GM12878 (cell line): ENCODE data around the gene LHFPL3. TPM values are rescaled to one million over a fixed set of nuclear protein-coding genes. Genes with fewer than 3 reads are reported as not detected.

Experiments used
- ATAC-seq: fragments of 200-7000 bp; cut with Tn5 transposase; 3 replicates; pipeline ENCODE4 v1.9.1; 2020; ENCODE audit warnings: mild to moderate bottlenecking, moderate library complexity
- BruUV-seq: library from RNA; stranded (reverse); fragments of 400-500 nt; replicated peaks from 2 replicates; lab custom pipeline; 2021; lab: Mats Ljungman, UMichigan
- CTCF ChIA-PET: fragments of 300-600 bp; sonication (Branson Sonifier 250); formaldehyde crosslinking; extraction: SDS; loops from one replicate; lab custom pipeline; 2021; ENCODE audit warnings: inconsistent platforms; lab: Yijun Ruan, JAX
- POLR2A ChIA-PET: fragments of 350-600 bp; formaldehyde crosslinking; extraction: SDS; loops from one replicate; lab custom pipeline; 2021; ENCODE audit warnings: inconsistent platforms; lab: Charles Lee
- RAD21 ChIA-PET: fragments of 300-600 bp; sonication (Branson Sonifier 250); formaldehyde crosslinking; loops from one replicate; lab custom pipeline; 2023; ENCODE audit warnings: antibody characterized with exemption; ENCODE audit not compliant: unreplicated experiment; lab: Charles Lee
- SMC1A ChIA-PET: fragments of 300-600 bp; sonication (Branson Sonifier 250); formaldehyde crosslinking; loops from one replicate; lab custom pipeline; 2023; ENCODE audit not compliant: unreplicated experiment, uncharacterized antibody; lab: Charles Lee
- DNase-seq: peaks from one replicate; pipeline ENCODE4 v3.0.0-alpha.2; 2011; ENCODE audit warnings: low read depth, low spot score
- FAIRE-seq: peaks from 3 replicates; lab custom pipeline; 2011; peaks lifted over from hg19 to GRCh38; lab: Jason Lieb, UNC
- H2AFZ ChIP-seq: 2 replicates; pipeline ENCODE4 v1.6.0; 2011; ENCODE audit warnings: low read depth, low read length, control low read depth; ENCODE audit not compliant: control insufficient read depth
- H3K27ac ChIP-seq: 2 replicates; pipeline ENCODE4 v1.5.1; 2011; ENCODE audit warnings: control low read depth; ENCODE audit not compliant: control insufficient read depth, insufficient read depth
- H3K27me3 ChIP-seq, 2 experiments: replicated peaks in 1 of 2; 2 replicates each; pipeline versions ENCODE4 v1.6.0 to v1.6.1; 2011; ENCODE audit warnings: low read length in 1 of 2; ENCODE audit not compliant: control insufficient read depth in 2 of 2, insufficient read depth in 2 of 2
- H3K36me3 ChIP-seq, 2 experiments: 2 replicates each; pipeline ENCODE4 v1.5.1; 2011; ENCODE audit warnings: low read length in 1 of 2; ENCODE audit not compliant: control insufficient read depth in 2 of 2, insufficient read depth in 2 of 2
- H3K4me1 ChIP-seq: 2 replicates; pipeline ENCODE4 v1.6.1; 2011; ENCODE audit warnings: mild to moderate bottlenecking, low read length, moderate library complexity, mixed read lengths; ENCODE audit not compliant: control insufficient read depth, insufficient read depth
- H3K4me2 ChIP-seq: 2 replicates; pipeline ENCODE4 v1.6.0; 2011; ENCODE audit warnings: control low read depth; ENCODE audit not compliant: control insufficient read depth, insufficient read depth
- H3K4me3 ChIP-seq: fragments of 200-600 bp; sonication (generic); 2 replicates; pipeline ENCODE4 v1.5.1; 2016
- H3K79me2 ChIP-seq: 2 replicates; pipeline ENCODE4 v1.6.0; 2011; ENCODE audit warnings: low read length; ENCODE audit not compliant: control insufficient read depth, insufficient read depth
- H3K9ac ChIP-seq: 2 replicates; pipeline ENCODE4 v1.8.0; 2011; ENCODE audit warnings: low read length, control low read depth, mixed read lengths; ENCODE audit not compliant: control insufficient read depth, insufficient read depth
- H3K9me3 ChIP-seq: replicated peaks from 3 replicates; pipeline ENCODE4 v1.5.1; 2011; ENCODE audit warnings: mild to moderate bottlenecking, low read length; ENCODE audit not compliant: control insufficient read depth, insufficient read depth
- H4K20me1 ChIP-seq: 2 replicates; pipeline ENCODE4 v1.6.0; 2011; ENCODE audit not compliant: control insufficient read depth, insufficient read depth
- MTA2 ChIP-seq: fragments of 450-650 bp; IDR thresholded peaks from 2 replicates; pipeline ENCODE4 v1.6.1; 2016; ENCODE audit warnings: low read depth, mild to moderate bottlenecking, moderate library complexity
- WGBS: methylation state at CpG from one replicate; pipeline ENCODE4 v1.1.6; 2016; ENCODE audit warnings: low lambda C conversion rate; ENCODE audit not compliant: insufficient replicate concordance, insufficient coverage; ENCODE audit errors: missing lambda C conversion rate; 5-methylcytosine and 5-hydroxymethylcytosine counted together
- in situ Hi-C: fragments of 300-500 bp; cut with MboI; formaldehyde crosslinking; loops from 9 replicates; pipeline ENCODE4 v1.14.3; 2018; ENCODE audit warnings: mixed read lengths
- intact Hi-C: fragments of 100-400 bp; cut with micrococcal nuclease; formaldehyde crosslinking; loops from one replicate; pipeline ENCODE4 v1.14.2; 2022; ENCODE audit not compliant: unreplicated experiment
- polyA plus RNA-seq, 11 experiments: library from polyadenylated mRNA; depleted of rRNA in 4 of 11; unstranded in 6 of 11; stranded (reverse) in 5 of 11; fragments of >200 nt; fragmentation: Nextera tagmentation in 4 of 11; fragmentation: Illumina TruSeq in 1 of 11; extraction: Ambion mirVana in 4 of 11; extraction: Trizol in 1 of 11; gene quantifications; 1 replicate in 1 of 11; 2 replicates in 10 of 11; pipeline versions ENCODE4 v1.2.1 to v1.2.3, GENCODE V29; 2011 to 2016; ENCODE audit warnings: inconsistent platforms in 2 of 11, missing spikeins in 2 of 11, low read depth in 1 of 11
- total RNA-seq, 4 experiments: library from RNA; depleted of rRNA in 3 of 4; stranded (reverse); fragments of >200 nt in 3 of 4; fragmentation: Illumina TruSeq in 1 of 4; extraction: Trizol in 1 of 4; gene quantifications; 2 replicates each; pipeline versions ENCODE4 v1.2.1 to v1.2.3, GENCODE V29; 2013 to 2021
- TF ChIP-seq, protein P1 (sequence below): IDR thresholded peaks from 2 replicates; pipeline ENCODE4 v1.6.1; 2012; ENCODE audit warnings: improper control_type of control experiment, low read depth, low read length; ENCODE audit not compliant: insufficient replicate concordance

The LHFPL3 gene
- total and polyA plus RNA-seq, 10 of the 15 experiments (the other 5 are each of a cell fraction or from before 2014, with no cell fraction given) = 0.09 TPM; not detected in 9

DNA sequence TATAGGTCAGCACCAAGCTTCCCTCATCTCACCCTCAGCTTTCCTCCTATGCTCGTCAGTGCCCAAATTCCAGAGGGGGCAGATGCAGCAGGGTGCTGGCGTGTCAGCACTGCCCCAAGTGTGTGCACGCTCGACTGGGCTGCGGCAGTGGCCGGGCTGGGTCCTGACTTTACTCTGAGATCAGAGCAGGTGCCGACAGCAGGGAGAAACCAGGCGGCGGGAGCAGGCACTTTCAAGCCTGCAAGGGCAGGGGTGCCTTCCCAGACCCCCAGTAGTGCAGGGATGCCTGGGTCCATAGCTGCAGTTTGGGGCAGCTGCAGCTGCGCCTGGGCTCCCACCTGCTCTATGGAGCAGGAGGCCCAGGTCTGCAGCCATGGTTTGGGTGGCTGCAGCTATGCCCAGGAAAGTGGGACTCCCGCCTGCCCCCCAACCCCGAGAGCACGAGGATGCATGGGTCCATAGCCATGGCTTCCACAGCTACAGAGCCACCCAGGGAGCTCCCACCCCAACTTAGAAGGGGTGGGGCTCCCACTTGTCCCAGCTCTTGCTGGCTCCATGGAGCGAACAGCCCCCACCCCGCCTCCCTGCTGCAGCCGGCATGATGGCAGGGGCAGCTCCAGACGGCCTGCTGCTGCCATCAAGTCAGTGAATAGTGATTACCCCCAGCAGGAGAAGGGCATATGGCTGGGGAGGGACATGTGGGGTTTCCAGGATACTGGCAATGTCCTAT is 486.4 kb downstream of the LHFPL3 start:
- ChIA-PET CTCF (interaction anchor here (1.5 kb wide), 1 partner anchor 69 kb away, joined by 3 read pairs; no protein-coding TSS in a partner anchor), RAD21 (no interaction called here)
- no TSS peak for BruUV-seq

More for the DNA sequence above, 486.4 kb downstream of the LHFPL3 start:
- no peaks in the 10 kb centered on the region for H3K4me1 ChIP-seq
- H3K27ac ChIP-seq = no peak overlapping the region
- FAIRE-seq (no peak), ATAC-seq (no peak), DNase-seq (no peak)
- no peaks in the 10 kb centered on the region; a peak in 1 of 4 replicates for H3K27me3 ChIP-seq
- TF ChIP-seq, protein P1, sequence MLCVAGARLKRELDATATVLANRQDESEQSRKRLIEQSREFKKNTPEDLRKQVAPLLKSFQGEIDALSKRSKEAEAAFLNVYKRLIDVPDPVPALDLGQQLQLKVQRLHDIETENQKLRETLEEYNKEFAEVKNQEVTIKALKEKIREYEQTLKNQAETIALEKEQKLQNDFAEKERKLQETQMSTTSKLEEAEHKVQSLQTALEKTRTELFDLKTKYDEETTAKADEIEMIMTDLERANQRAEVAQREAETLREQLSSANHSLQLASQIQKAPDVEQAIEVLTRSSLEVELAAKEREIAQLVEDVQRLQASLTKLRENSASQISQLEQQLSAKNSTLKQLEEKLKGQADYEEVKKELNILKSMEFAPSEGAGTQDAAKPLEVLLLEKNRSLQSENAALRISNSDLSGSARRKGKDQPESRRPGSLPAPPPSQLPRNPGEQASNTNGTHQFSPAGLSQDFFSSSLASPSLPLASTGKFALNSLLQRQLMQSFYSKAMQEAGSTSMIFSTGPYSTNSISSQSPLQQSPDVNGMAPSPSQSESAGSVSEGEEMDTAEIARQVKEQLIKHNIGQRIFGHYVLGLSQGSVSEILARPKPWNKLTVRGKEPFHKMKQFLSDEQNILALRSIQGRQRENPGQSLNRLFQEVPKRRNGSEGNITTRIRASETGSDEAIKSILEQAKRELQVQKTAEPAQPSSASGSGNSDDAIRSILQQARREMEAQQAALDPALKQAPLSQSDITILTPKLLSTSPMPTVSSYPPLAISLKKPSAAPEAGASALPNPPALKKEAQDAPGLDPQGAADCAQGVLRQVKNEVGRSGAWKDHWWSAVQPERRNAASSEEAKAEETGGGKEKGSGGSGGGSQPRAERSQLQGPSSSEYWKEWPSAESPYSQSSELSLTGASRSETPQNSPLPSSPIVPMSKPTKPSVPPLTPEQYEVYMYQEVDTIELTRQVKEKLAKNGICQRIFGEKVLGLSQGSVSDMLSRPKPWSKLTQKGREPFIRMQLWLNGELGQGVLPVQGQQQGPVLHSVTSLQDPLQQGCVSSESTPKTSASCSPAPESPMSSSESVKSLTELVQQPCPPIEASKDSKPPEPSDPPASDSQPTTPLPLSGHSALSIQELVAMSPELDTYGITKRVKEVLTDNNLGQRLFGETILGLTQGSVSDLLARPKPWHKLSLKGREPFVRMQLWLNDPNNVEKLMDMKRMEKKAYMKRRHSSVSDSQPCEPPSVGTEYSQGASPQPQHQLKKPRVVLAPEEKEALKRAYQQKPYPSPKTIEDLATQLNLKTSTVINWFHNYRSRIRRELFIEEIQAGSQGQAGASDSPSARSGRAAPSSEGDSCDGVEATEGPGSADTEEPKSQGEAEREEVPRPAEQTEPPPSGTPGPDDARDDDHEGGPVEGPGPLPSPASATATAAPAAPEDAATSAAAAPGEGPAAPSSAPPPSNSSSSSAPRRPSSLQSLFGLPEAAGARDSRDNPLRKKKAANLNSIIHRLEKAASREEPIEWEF = no peak
- TF ChIP-seq MTA2 = no peak
- no peak overlapping the region for H2AFZ ChIP-seq
- intact Hi-C loops (no loop called here), in situ Hi-C loops (no loop called here)
- no peak overlapping the region for H3K9ac ChIP-seq
- no peaks in the 10 kb centered on the region for H4K20me1 ChIP-seq
- H3K4me3 ChIP-seq = no peak overlapping the region
- WGBS = 39% methylated on average over 17 of the region's 17 CpGs
- SMC1A ChIA-PET = no interaction called here
- no peaks in the 10 kb centered on the region for H3K79me2 ChIP-seq
- no peaks in the 10 kb centered on the region for H3K36me3 ChIP-seq
- POLR2A ChIA-PET = no interaction called here
- no peaks in the 10 kb centered on the region for H3K9me3 ChIP-seq
- H3K4me2 ChIP-seq = no peak overlapping the region
